Adrenal gland (tissue), 12 donors: Measurements from ENCODE around the gene NELL2. TPM values are rescaled to one million over a fixed set of nuclear protein-coding genes. Genes with fewer than 3 reads are reported as not detected.

Experiments used
- DNase-seq, 7 donors: peaks; one replicate each; pipeline ENCODE4 v3.0.0-alpha.2; 2019 to 2020
- H3K27ac ChIP-seq, 5 donors: fragments of 200-600 bp; sonication (generic) in 4 of 5; 1 replicate in 3 of 5; 2 replicates in 2 of 5; pipeline versions ENCODE4 v1.5.1 to v1.8.0; 2016 to 2020; ENCODE audit warnings: mild to moderate bottlenecking in 1 of 5
- H3K27me3 ChIP-seq: fragments of 200-600 bp; 2 replicates; pipeline ENCODE4 v1.8.0; 2021
- H3K36me3 ChIP-seq, 2 donors: fragments of 200-600 bp; replicated peaks in 1 of 2; 1 replicate in 1 of 2; 2 replicates in 1 of 2; pipeline versions ENCODE4 v1.5.1 to v1.8.0; 2018 to 2022
- H3K4me1 ChIP-seq, 2 donors: fragments of 200-600 bp; replicated peaks in 1 of 2; 1 replicate in 1 of 2; 2 replicates in 1 of 2; pipeline versions ENCODE4 v1.5.1 to v1.8.0; 2018 to 2021
- H3K4me3 ChIP-seq, 4 donors: fragments of 200-600 bp; sonication (generic) in 3 of 4; one replicate each; pipeline ENCODE4 v1.5.1; 2016 to 2018
- H3K9me3 ChIP-seq, 3 donors: fragments of 200-600 bp; sonication (generic) in 1 of 3; replicated peaks in 1 of 3; 1 replicate in 2 of 3; 2 replicates in 1 of 3; pipeline versions ENCODE4 v1.5.1 to v1.8.0; 2016 to 2021
- CTCF ChIP-seq, 6 experiments: fragments of 450-650 bp in 4 of 6; fragments of 200-600 bp in 2 of 6; sonication (generic) in 1 of 6; IDR thresholded peaks; 1 replicate in 5 of 6; 2 replicates in 1 of 6; pipeline versions ENCODE4 v1.5.1 to v1.8.0; 2016 to 2021; ENCODE audit warnings: antibody characterized with exemption in 6 of 6, mild to moderate bottlenecking in 2 of 6, moderate library complexity in 1 of 6
- POLR2A ChIP-seq, 2 donors: fragments of 450-650 bp; IDR thresholded peaks; one replicate each; pipeline ENCODE4 v1.6.1; 2017; ENCODE audit warnings: antibody characterized with exemption in 2 of 2, mild to moderate bottlenecking in 2 of 2, moderate library complexity in 1 of 2
- WGBS, 4 donors: extraction: QIAGEN DNeasy Blood & Tissue Kit in 2 of 4; methylation state at CpG; one replicate each; pipeline versions ENCODE4 v1.1.5 to v1.1.7; 2013 to 2017; 5-methylcytosine and 5-hydroxymethylcytosine counted together
- intact Hi-C, 2 donors: fragments of 100-400 bp; cut with DNase I; formaldehyde crosslinking; loops; one replicate each; pipeline versions ENCODE4 v1.14.1 to v1.15.0; 2022 to 2023
- polyA plus RNA-seq, 3 donors: library from polyadenylated mRNA; stranded (reverse); fragments of 200-250 nt in 2 of 3; fragments of 350-450 nt in 1 of 3; fragmentation: Illumina TruSeq in 1 of 3; extraction: RNeasy Lipid Tissue Mini Kit (QIAGEN cat#74804) in 1 of 3; gene quantifications; one replicate each; pipeline ENCODE4 v1.2.3, GENCODE V29; 2013 to 2014
- total RNA-seq, 9 donors: library from RNA; depleted of rRNA in 4 of 9; stranded (reverse); fragments of >200 nt in 4 of 9; fragments of 120-200 nt in 1 of 9; fragmentation: NEBNext Ultra II Directional in 1 of 9; extraction: Animal tissue kit (Norgen Biotek cat#: 25700) in 1 of 9; gene quantifications; one replicate each; pipeline versions ENCODE4 v1.1.0 to v1.2.4, GENCODE V29; 2013 to 2023
- donor health status: healthy with polysubstance abuse.
- donor health status: Bipolar disorder and iron deficiency.
- donor health status: DM: yes; HTN: yes; CAD: no.
- donor health status: DM: no; HTN: no; CAD: no.
- donor health status: DM: no; HTN: no; CAD: no.
- donor health status: DM: yes; HTN: yes; CAD: no.

NELL2 gene
- total and polyA plus RNA-seq, 12 donors: 0.35 to 26.5 (median 6.0) TPM; not detected in 1

GRCh38 chr12:44819884-44820283 lies 56.2 kb downstream of the NELL2 start:
- TF ChIP-seq POLR2A (IDR thresholded peaks at IDR 0.05): no peak
- no peak for TF ChIP-seq CTCF (IDR thresholded peaks at IDR 0.05)
- intact Hi-C loops: no loop called here
- H3K4me1 ChIP-seq: no peaks in the 10 kb centered on the region
- DNase-seq: no peak
- H3K27ac ChIP-seq: no peak overlapping the region
- WGBS, 4 donors: 67 to 81% (median 74%) methylated on average over 4 of the region's 4 CpGs
- H3K4me3 ChIP-seq: no peak overlapping the region
- no peaks in the 10 kb centered on the region for H3K9me3 ChIP-seq
- no peaks in the 10 kb centered on the region for H3K36me3 ChIP-seq
- no peaks in the 10 kb centered on the region for H3K27me3 ChIP-seq

GRCh38 chr12:44817687-44818086 lies 58.4 kb downstream of the NELL2 start:
- no peaks in the 10 kb centered on the region for H3K27me3 ChIP-seq
- H3K27ac ChIP-seq: no peak overlapping the region
- intact Hi-C loops: no loop called here
- TF ChIP-seq CTCF (IDR thresholded peaks at IDR 0.05) (no peak), POLR2A (IDR thresholded peaks at IDR 0.05) (no peak)
- no peaks in the 10 kb centered on the region for H3K9me3 ChIP-seq
- no peaks in the 10 kb centered on the region for H3K4me1 ChIP-seq
- DNase-seq: no peak
- 80 to 88% (median 84%) methylated on average over 3 of the region's 3 CpGs for WGBS, 4 donors
- H3K4me3 ChIP-seq: no peak overlapping the region
- H3K36me3 ChIP-seq: no peaks in the 10 kb centered on the region

GRCh38 chr12:44816446-44817017 lies 59.6 kb downstream of the NELL2 start:
- DNase-seq: no peak
- 73 to 75% (median 74%) methylated on average over 4 of the region's 4 CpGs for WGBS, 4 donors
- TF ChIP-seq CTCF (IDR thresholded peaks at IDR 0.05) (no peak), POLR2A (IDR thresholded peaks at IDR 0.05) (no peak)
- Histone ChIP-seq H3K27me3 (no peaks in the 10 kb centered on the region), H3K27ac (no peak overlapping the region), H3K4me1 (no peaks in the 10 kb centered on the region), H3K9me3 (no peaks in the 10 kb centered on the region), H3K4me3 (no peak overlapping the region), H3K36me3 (no peaks in the 10 kb centered on the region)
- intact Hi-C loops: no loop called here

- H3K27me3 ChIP-seq: no peaks in the 10 kb centered on the region
- intact Hi-C loops: no loop called here
- no peaks in the 10 kb centered on the region for H3K36me3 ChIP-seq
- H3K9me3 ChIP-seq: no peaks in the 10 kb centered on the region
- H3K27ac ChIP-seq: no peak overlapping the region
- WGBS, 4 donors: 94 to 100% (median 97%) methylated on average over 1 of the region's 1 CpG; no CpG with 5 or more reads in 1 of the 4 donors
- no peaks in the 10 kb centered on the region for H3K4me1 ChIP-seq
- H3K4me3 ChIP-seq: no peak overlapping the region
- TF ChIP-seq POLR2A (IDR thresholded peaks at IDR 0.05) (no peak), CTCF (IDR thresholded peaks at IDR 0.05) (no peak)
- DNase-seq: no peak
Measured at GRCh38 chr12:44812062-44812461, 64.1 kb downstream of the NELL2 start.
